ENCODE data around the gene AVL9. TPM values are rescaled to one million over a fixed set of nuclear protein-coding genes. Genes with fewer than 3 reads are reported as not detected.
"Not testable (repeated sequence)": the region's sequence is repeated elsewhere in the genome, so short reads cannot be mapped to it uniquely, and the experiment has no call there.

AVL9 gene
- total RNA-seq, 1 donor from 2014 or later, result 39.8 TPM

GRCh38 chr7:32592701-32593100 is 97.4 kb downstream of the AVL9 start:
- no peaks in the 10 kb centered on the region for H3K79me2 ChIP-seq (ENCODE audit: low read depth)
- no peaks in the 10 kb centered on the region for H3K36me3 ChIP-seq
- H3K36me3 Mint-ChIP-seq, result peaks cover 22% of the 10 kb centered on the region
- H3K27me3 Mint-ChIP-seq (ENCODE audit: insufficient read depth, low read depth), result peaks cover 6% of the 10 kb centered on the region
- no peak for TF ChIP-seq EZH2 (IDR thresholded peaks at IDR 0.05)
- TF ChIP-seq CTCF (IDR thresholded peaks at IDR 0.05), result no peak
- no peak for TF ChIP-seq EZH2phosphoT487 (IDR thresholded peaks at IDR 0.05)
- no peaks in the 10 kb centered on the region for H4K20me1 ChIP-seq (ENCODE audit: low read depth)
- no peak overlapping the region for H3K4me3 ChIP-seq
- no peaks in the 10 kb centered on the region for H3K9me3 Mint-ChIP-seq
- no peak overlapping the region for H2AFZ ChIP-seq (replicated peaks)
- peaks cover 11% of the 10 kb centered on the region for H3K4me1 Mint-ChIP-seq
- H3K4me2 ChIP-seq, result no peak overlapping the region
- no peak for DNase-seq (ENCODE audit: low spot score)
- H3K4me1 ChIP-seq, result no peaks in the 10 kb centered on the region
- H3K9ac ChIP-seq, result no peak overlapping the region
- no peaks in the 10 kb centered on the region for H3K9me3 ChIP-seq (ENCODE audit: low read depth)
- no peak overlapping the region for H3K27ac ChIP-seq
- H3F3A ChIP-seq (ENCODE audit: low read depth), result no peaks in the 10 kb centered on the region
- no peaks in the 10 kb centered on the region for H3K27me3 ChIP-seq
- H3K4me3 Mint-ChIP-seq, result no peak overlapping the region
- H3K27ac Mint-ChIP-seq, result no peak overlapping the region

GRCh38 chr7:32594965-32595490 is 99.7 kb downstream of the AVL9 start:
- Histone ChIP-seq H3K4me2 (no peak overlapping the region), H3K4me3 (no peak overlapping the region), H4K20me1 (ENCODE audit: low read depth) (no peaks in the 10 kb centered on the region), H3K4me1 (no peaks in the 10 kb centered on the region), H2AFZ (replicated peaks) (no peak overlapping the region), H3K79me2 (ENCODE audit: low read depth) (no peaks in the 10 kb centered on the region), H3K9ac (no peak overlapping the region), H3K36me3 (no peaks in the 10 kb centered on the region), H3K9me3 (ENCODE audit: low read depth) (no peaks in the 10 kb centered on the region), H3K27ac (no peak overlapping the region), H3F3A (ENCODE audit: low read depth) (no peaks in the 10 kb centered on the region), H3K27me3 (no peaks in the 10 kb centered on the region)
- Mint-ChIP-seq H3K36me3 (peaks cover 21% of the 10 kb centered on the region), H3K4me1 (peaks cover 6% of the 10 kb centered on the region), H3K9me3 (no peaks in the 10 kb centered on the region), H3K27ac (no peak overlapping the region), H3K27me3 (ENCODE audit: insufficient read depth, low read depth) (peaks cover 3% of the 10 kb centered on the region), H3K4me3 (no peak overlapping the region)
- TF ChIP-seq CTCF (IDR thresholded peaks at IDR 0.05), result no peak
- no peak for TF ChIP-seq EZH2phosphoT487 (IDR thresholded peaks at IDR 0.05)
- no peak for TF ChIP-seq EZH2 (IDR thresholded peaks at IDR 0.05)
- DNase-seq (ENCODE audit: low spot score), result no peak

GRCh38 chr7:32601196-32601595 is 105.9 kb downstream of the AVL9 start:
- DNase-seq (ENCODE audit: low spot score); H3K27ac ChIP-seq; H3K27ac Mint-ChIP-seq; H2AFZ ChIP-seq (replicated peaks); H3K9ac ChIP-seq; H3K79me2 ChIP-seq (ENCODE audit: low read depth); H3F3A ChIP-seq (ENCODE audit: low read depth); H3K4me2 ChIP-seq; H3K4me1 Mint-ChIP-seq; H3K36me3 ChIP-seq; H3K4me1 ChIP-seq; H3K27me3 ChIP-seq; H3K9me3 ChIP-seq (ENCODE audit: low read depth); H3K27me3 Mint-ChIP-seq (ENCODE audit: insufficient read depth, low read depth); H3K4me3 ChIP-seq; H4K20me1 ChIP-seq (ENCODE audit: low read depth); H3K4me3 Mint-ChIP-seq: not testable (repeated sequence)
- Mint-ChIP-seq H3K36me3 (peaks cover 22% of the 10 kb centered on the region), H3K9me3 (peaks cover 28% of the 10 kb centered on the region)

- peaks cover 5% of the 10 kb centered on the region for H3K27me3 Mint-ChIP-seq (ENCODE audit: insufficient read depth, low read depth)
- Histone ChIP-seq H3K36me3 (no peaks in the 10 kb centered on the region), H3K4me1 (no peaks in the 10 kb centered on the region), H3F3A (ENCODE audit: low read depth) (no peaks in the 10 kb centered on the region), H3K9ac (no peak overlapping the region), H3K27ac (no peak overlapping the region), H3K4me2 (no peak overlapping the region), H3K79me2 (ENCODE audit: low read depth) (no peaks in the 10 kb centered on the region), H3K27me3 (no peaks in the 10 kb centered on the region), H3K9me3 (ENCODE audit: low read depth) (no peaks in the 10 kb centered on the region), H3K4me3 (no peak overlapping the region), H2AFZ (replicated peaks) (no peak overlapping the region), H4K20me1 (ENCODE audit: low read depth) (no peaks in the 10 kb centered on the region)
- H3K27ac Mint-ChIP-seq, result no peak overlapping the region
- peaks cover 3% of the 10 kb centered on the region for H3K4me1 Mint-ChIP-seq
- TF ChIP-seq EZH2phosphoT487 (IDR thresholded peaks at IDR 0.05) (no peak), EZH2 (IDR thresholded peaks at IDR 0.05) (no peak), CTCF (IDR thresholded peaks at IDR 0.05) (no peak)
- peaks cover 17% of the 10 kb centered on the region for H3K36me3 Mint-ChIP-seq
- H3K9me3 Mint-ChIP-seq, result peaks cover 31% of the 10 kb centered on the region
- no peak for DNase-seq (ENCODE audit: low spot score)
- no peak overlapping the region for H3K4me3 Mint-ChIP-seq
These were observed 107.2 kb downstream of the AVL9 start for GRCh38 chr7:32602470-32602869.

GRCh38 chr7:32603492-32603891 is 108.2 kb downstream of the AVL9 start:
- H3K9ac ChIP-seq; H3K4me3 Mint-ChIP-seq; H3K27me3 Mint-ChIP-seq (ENCODE audit: insufficient read depth, low read depth); H3K4me3 ChIP-seq; H3K27ac Mint-ChIP-seq; DNase-seq (ENCODE audit: low spot score); H3F3A ChIP-seq (ENCODE audit: low read depth); H3K79me2 ChIP-seq (ENCODE audit: low read depth); H3K27me3 ChIP-seq; H2AFZ ChIP-seq (replicated peaks); H3K4me1 Mint-ChIP-seq; H4K20me1 ChIP-seq (ENCODE audit: low read depth); H3K4me1 ChIP-seq; H3K4me2 ChIP-seq; H3K36me3 ChIP-seq; H3K27ac ChIP-seq; H3K9me3 ChIP-seq (ENCODE audit: low read depth): not testable (repeated sequence)
- H3K9me3 Mint-ChIP-seq, result peaks cover 31% of the 10 kb centered on the region
- H3K36me3 Mint-ChIP-seq, result peaks cover 12% of the 10 kb centered on the region

- H3K36me3 ChIP-seq; H2AFZ ChIP-seq (replicated peaks); H3K9me3 ChIP-seq (ENCODE audit: low read depth); H3K27me3 ChIP-seq; DNase-seq (ENCODE audit: low spot score); H3K4me3 ChIP-seq; H3K27me3 Mint-ChIP-seq (ENCODE audit: insufficient read depth, low read depth); H3K4me2 ChIP-seq; H3F3A ChIP-seq (ENCODE audit: low read depth); H3K79me2 ChIP-seq (ENCODE audit: low read depth); H3K9ac ChIP-seq; H3K4me1 Mint-ChIP-seq; H3K27ac Mint-ChIP-seq; H3K4me1 ChIP-seq; H4K20me1 ChIP-seq (ENCODE audit: low read depth); H3K27ac ChIP-seq; H3K4me3 Mint-ChIP-seq: not testable (repeated sequence)
- H3K9me3 Mint-ChIP-seq, result peaks cover 31% of the 10 kb centered on the region
- H3K36me3 Mint-ChIP-seq, result peaks cover 14% of the 10 kb centered on the region
These were observed 108.8 kb downstream of the AVL9 start for GRCh38 chr7:32604047-32604446.

All from neural progenitor cell (in vitro differentiated cells).